IMR-90 (cell line): ENCODE results near the gene TECTB. TPM values are rescaled to one million over a fixed set of nuclear protein-coding genes. Genes with fewer than 3 reads are reported as not detected.

Experiments used
- ATAC-seq: fragments of 200-7000 bp; cut with Tn5 transposase; 2 replicates; pipeline ENCODE4 v1.9.1; 2020; ENCODE audit warnings: low read depth, mild to moderate bottlenecking, moderate library complexity
- BruUV-seq: library from RNA; stranded (reverse); fragments of 400-500 nt; replicated peaks from 2 replicates; lab custom pipeline; 2021; lab: Mats Ljungman, UMichigan
- CTCF ChIA-PET: fragments of 300-600 bp; formaldehyde crosslinking; extraction: SDS; loops from one replicate; lab custom pipeline; 2021; ENCODE audit warnings: antibody characterized with exemption; lab: Yijun Ruan, JAX
- POLR2A ChIA-PET: fragments of 300-600 bp; sonication (Branson Sonifier 250); formaldehyde crosslinking; loops from one replicate; lab custom pipeline; 2022; ENCODE audit warnings: antibody characterized with exemption; ENCODE audit not compliant: unreplicated experiment; lab: Charles Lee
- DNase-seq: peaks from one replicate; pipeline ENCODE4 v3.0.0; 2013
- H2AFZ ChIP-seq: replicated peaks from 2 replicates; pipeline ENCODE3; 2013; ENCODE audit warnings: low read length, mild to moderate bottlenecking; ENCODE audit not compliant: poor library complexity
- H2AK5ac ChIP-seq: 2 replicates; pipeline ENCODE4 v1.6.1; 2013; ENCODE audit warnings: low read depth, low read length, inconsistent platforms
- H2AK9ac ChIP-seq: replicated peaks from 2 replicates; pipeline ENCODE3; 2013; ENCODE audit warnings: mild to moderate bottlenecking, low read depth, low read length, moderate library complexity; ENCODE audit not compliant: poor library complexity
- H2BK120ac ChIP-seq: 2 replicates; pipeline ENCODE4 v1.6.1; 2013; ENCODE audit warnings: low read depth, low read length, inconsistent platforms
- H2BK15ac ChIP-seq: 3 replicates; pipeline ENCODE4 v1.6.1; 2013; ENCODE audit warnings: low read depth, low read length, inconsistent platforms
- H2BK20ac ChIP-seq: 2 replicates; pipeline ENCODE4 v1.6.1; 2013; ENCODE audit warnings: low read depth, mild to moderate bottlenecking, inconsistent platforms, low read length, moderate library complexity
- H2BK5ac ChIP-seq: 2 replicates; pipeline ENCODE4 v1.6.1; 2013; ENCODE audit warnings: mild to moderate bottlenecking, low read depth, low read length, inconsistent platforms; ENCODE audit not compliant: poor library complexity, severe bottlenecking
- H3K14ac ChIP-seq: replicated peaks from 2 replicates; pipeline ENCODE4 v1.6.1; 2013; ENCODE audit warnings: low read depth, low read length, inconsistent platforms
- H3K18ac ChIP-seq: 2 replicates; pipeline ENCODE4 v1.6.1; 2013; ENCODE audit warnings: low read depth, low read length, control low read depth
- H3K23ac ChIP-seq: 2 replicates; pipeline ENCODE4 v1.6.1; 2013; ENCODE audit warnings: low read depth, low read length, inconsistent platforms
- H3K27ac ChIP-seq: 2 replicates; pipeline ENCODE4 v1.5.1; 2013; ENCODE audit warnings: mild to moderate bottlenecking, control low read depth, low read length; ENCODE audit not compliant: insufficient read depth
- H3K27me3 ChIP-seq: 2 replicates; pipeline ENCODE4 v1.6.1; 2013; ENCODE audit warnings: low read length; ENCODE audit not compliant: control insufficient read depth, insufficient read depth
- H3K36me3 ChIP-seq: 2 replicates; pipeline ENCODE4 v1.6.1; 2013; ENCODE audit warnings: low read length, mixed read lengths; ENCODE audit not compliant: control insufficient read depth, insufficient read depth
- H3K4ac ChIP-seq: 2 replicates; pipeline ENCODE4 v1.6.1; 2013; ENCODE audit warnings: low read depth, low read length, inconsistent platforms
- H3K4me1 ChIP-seq: 2 replicates; pipeline ENCODE4 v1.6.1; 2013; ENCODE audit warnings: low read length, mixed read lengths; ENCODE audit not compliant: control insufficient read depth, insufficient read depth
- H3K4me2 ChIP-seq: 2 replicates; pipeline ENCODE4 v1.6.1; 2013; ENCODE audit warnings: low read depth, mild to moderate bottlenecking, control low read depth, low read length, moderate library complexity
- H3K4me3 ChIP-seq: 2 replicates; pipeline ENCODE4 v1.5.1; 2013; ENCODE audit warnings: low read depth, mild to moderate bottlenecking, control low read depth, low read length, moderate library complexity; ENCODE audit not compliant: insufficient read depth
- H3K56ac ChIP-seq: 2 replicates; pipeline ENCODE4 v1.6.1; 2013; ENCODE audit warnings: low read length, inconsistent platforms; ENCODE audit not compliant: insufficient read depth; ENCODE audit errors: extremely low read depth
- H3K79me1 ChIP-seq, 2 experiments: 2 replicates each; pipeline ENCODE4 v1.6.1; 2013; ENCODE audit warnings: low read length in 2 of 2, inconsistent platforms in 1 of 2, low read depth in 1 of 2
- H3K9ac ChIP-seq: 2 replicates; pipeline ENCODE4 v1.6.1; 2013; ENCODE audit warnings: low read depth, low read length, control low read depth
- H3K9me1 ChIP-seq: 2 replicates; pipeline ENCODE4 v1.6.1; 2013; ENCODE audit warnings: low read length, inconsistent platforms; ENCODE audit not compliant: insufficient read depth
- H3K9me3 ChIP-seq: 2 replicates; pipeline ENCODE4 v1.6.1; 2013; ENCODE audit warnings: low read length; ENCODE audit not compliant: control insufficient read depth, insufficient read depth
- H4K20me1 ChIP-seq: 2 replicates; pipeline ENCODE4 v1.6.1; 2013; ENCODE audit warnings: low read length, inconsistent platforms; ENCODE audit not compliant: insufficient read depth
- H4K5ac ChIP-seq: 2 replicates; pipeline ENCODE4 v1.6.1; 2013; ENCODE audit warnings: mild to moderate bottlenecking, low read depth, low read length, control low read depth
- H4K8ac ChIP-seq, 2 experiments: 2 replicates each; pipeline ENCODE4 v1.6.1; 2013; ENCODE audit warnings: low read depth in 2 of 2, low read length in 2 of 2, control low read depth in 1 of 2, inconsistent platforms in 1 of 2
- H4K91ac ChIP-seq: 2 replicates; pipeline ENCODE4 v1.6.1; 2013; ENCODE audit warnings: low read depth, low read length, inconsistent platforms; ENCODE audit not compliant: insufficient read depth
- CEBPB ChIP-seq: IDR thresholded peaks from 2 replicates; pipeline ENCODE4 v1.6.1; 2012; ENCODE audit warnings: low read depth, low read length, improper control_type of control experiment
- FOS ChIP-seq: fragments of 150-350 bp; IDR thresholded peaks from 2 replicates; pipeline ENCODE4 v1.6.1; 2016; ENCODE audit warnings: low read depth, low read length
- MAFK ChIP-seq: IDR thresholded peaks from 2 replicates; pipeline ENCODE4 v1.6.1; 2012; ENCODE audit warnings: low read depth, low read length, improper control_type of control experiment
- NFE2L2 ChIP-seq: fragments of 150-350 bp; IDR thresholded peaks from 2 replicates; pipeline ENCODE4 v1.6.1; 2016; ENCODE audit warnings: low read depth, mild to moderate bottlenecking, low read length
- POLR2A ChIP-seq: IDR thresholded peaks from 2 replicates; pipeline ENCODE4 v1.6.1; 2012; ENCODE audit warnings: mild to moderate bottlenecking, low read depth, low read length
- RAD21 ChIP-seq: IDR thresholded peaks from 2 replicates; pipeline ENCODE4 v1.6.1; 2012; ENCODE audit warnings: low read length, improper control_type of control experiment
- RFX5 ChIP-seq: IDR thresholded peaks from 2 replicates; pipeline ENCODE4 v1.8.0; 2012; ENCODE audit warnings: low read depth, mild to moderate bottlenecking, low read length, moderate library complexity
- WGBS, 2 experiments: methylation state at CpG; one replicate each; pipeline versions ENCODE4 v1.1.5 to v1.1.7; 2013; ENCODE audit warnings: missing lambda C conversion rate in 2 of 2; ENCODE audit not compliant: insufficient read length in 1 of 2; ENCODE audit errors: extremely low coverage in 2 of 2; 5-methylcytosine and 5-hydroxymethylcytosine counted together
- dilution Hi-C: fragments of 300-500 bp; cut with HindIII; formaldehyde crosslinking; loops from one replicate; pipeline ENCODE4 v1.14.3; 2018; ENCODE audit warnings: low sequenced_read_pairs; ENCODE audit not compliant: unreplicated experiment
- in situ Hi-C: fragments of 300-500 bp; cut with MboI; formaldehyde crosslinking; loops from 3 replicates; pipeline ENCODE4 v1.14.3; 2019; ENCODE audit warnings: low sequenced_read_pairs, inconsistent platforms, mixed read lengths
- intact Hi-C: fragments of 100-400 bp; cut with micrococcal nuclease; formaldehyde crosslinking; loops from 2 replicates; pipeline ENCODE4 v1.10.0; 2022
- polyA plus RNA-seq, 3 experiments: library from polyadenylated mRNA; depleted of rRNA; stranded (reverse); fragments of >200 nt; gene quantifications; 2 replicates each; pipeline ENCODE4 v1.2.3, GENCODE V29; 2012; ENCODE audit warnings: low replicate concordance in 1 of 3
- total RNA-seq: library from RNA; depleted of rRNA; stranded (reverse); fragments of >200 nt; gene quantifications from 2 replicates; pipeline ENCODE4 v1.2.3, GENCODE V29; 2012
- TF ChIP-seq, protein P1 (sequence below): fragments of 150-350 bp; IDR thresholded peaks from 2 replicates; pipeline ENCODE4 v1.6.1; 2017; ENCODE audit warnings: mild to moderate bottlenecking, antibody characterized with exemption, low read length, low read depth
- TF ChIP-seq, protein P2 (sequence below): conservative IDR thresholded peaks from 2 replicates; pipeline ENCODE4 v1.5.1; 2012; ENCODE audit warnings: mild to moderate bottlenecking, low read depth, low read length, improper control_type of control experiment

TECTB gene
- total and polyA plus RNA-seq, 2 of the 4 experiments (the other 2 are of a cell fraction): not detected

DNA sequence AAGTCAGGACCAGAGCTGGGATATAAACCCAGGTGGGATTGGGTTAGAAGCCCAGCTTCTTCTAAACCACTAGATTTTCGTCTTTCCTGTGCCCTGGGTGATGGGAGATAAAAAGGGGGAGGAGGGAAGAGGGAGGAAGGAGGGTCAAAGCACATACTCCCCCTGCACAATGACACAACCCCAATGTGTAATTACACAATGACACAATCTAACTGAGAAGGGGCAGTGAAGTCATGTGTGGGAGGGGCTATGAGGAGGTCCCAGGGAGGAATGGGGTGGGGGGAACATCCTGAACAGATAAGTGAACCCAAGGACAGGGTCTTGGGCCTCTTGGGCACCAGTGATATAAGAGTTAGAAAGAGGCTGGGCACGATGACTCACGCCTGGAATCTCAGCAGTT lies 44.5 kb downstream of the TECTB start:
- no peak overlapping the region for H2AK5ac ChIP-seq
- H3K56ac ChIP-seq: no peak overlapping the region
- H3K23ac ChIP-seq: no peak overlapping the region
- DNase-seq (no peak), ATAC-seq (no peak)
- dilution Hi-C loops (no loop called here), intact Hi-C loops (no loop called here), in situ Hi-C loops (no loop called here)
- H2BK20ac ChIP-seq: no peak overlapping the region
- CTCF ChIA-PET: no interaction called here
- no peak overlapping the region for H3K27ac ChIP-seq
- H3K18ac ChIP-seq: no peak overlapping the region
- peaks cover 2% of the 10 kb centered on the region for H3K27me3 ChIP-seq
- no peaks in the 10 kb centered on the region for H3K79me1 ChIP-seq
- no peak overlapping the region for H3K4me2 ChIP-seq
- no peaks in the 10 kb centered on the region for H3K9me1 ChIP-seq
- TF ChIP-seq POLR2A (no peak), FOS (no peak), MAFK (no peak), CEBPB (no peak), NFE2L2 (no peak), RFX5 (no peak), RAD21 (no peak)
- TF ChIP-seq, protein P1, sequence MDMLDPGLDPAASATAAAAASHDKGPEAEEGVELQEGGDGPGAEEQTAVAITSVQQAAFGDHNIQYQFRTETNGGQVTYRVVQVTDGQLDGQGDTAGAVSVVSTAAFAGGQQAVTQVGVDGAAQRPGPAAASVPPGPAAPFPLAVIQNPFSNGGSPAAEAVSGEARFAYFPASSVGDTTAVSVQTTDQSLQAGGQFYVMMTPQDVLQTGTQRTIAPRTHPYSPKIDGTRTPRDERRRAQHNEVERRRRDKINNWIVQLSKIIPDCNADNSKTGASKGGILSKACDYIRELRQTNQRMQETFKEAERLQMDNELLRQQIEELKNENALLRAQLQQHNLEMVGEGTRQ: no peak
- TF ChIP-seq, protein P2, sequence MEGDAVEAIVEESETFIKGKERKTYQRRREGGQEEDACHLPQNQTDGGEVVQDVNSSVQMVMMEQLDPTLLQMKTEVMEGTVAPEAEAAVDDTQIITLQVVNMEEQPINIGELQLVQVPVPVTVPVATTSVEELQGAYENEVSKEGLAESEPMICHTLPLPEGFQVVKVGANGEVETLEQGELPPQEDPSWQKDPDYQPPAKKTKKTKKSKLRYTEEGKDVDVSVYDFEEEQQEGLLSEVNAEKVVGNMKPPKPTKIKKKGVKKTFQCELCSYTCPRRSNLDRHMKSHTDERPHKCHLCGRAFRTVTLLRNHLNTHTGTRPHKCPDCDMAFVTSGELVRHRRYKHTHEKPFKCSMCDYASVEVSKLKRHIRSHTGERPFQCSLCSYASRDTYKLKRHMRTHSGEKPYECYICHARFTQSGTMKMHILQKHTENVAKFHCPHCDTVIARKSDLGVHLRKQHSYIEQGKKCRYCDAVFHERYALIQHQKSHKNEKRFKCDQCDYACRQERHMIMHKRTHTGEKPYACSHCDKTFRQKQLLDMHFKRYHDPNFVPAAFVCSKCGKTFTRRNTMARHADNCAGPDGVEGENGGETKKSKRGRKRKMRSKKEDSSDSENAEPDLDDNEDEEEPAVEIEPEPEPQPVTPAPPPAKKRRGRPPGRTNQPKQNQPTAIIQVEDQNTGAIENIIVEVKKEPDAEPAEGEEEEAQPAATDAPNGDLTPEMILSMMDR: no peak
- BruUV-seq: no TSS peak
- H2AFZ ChIP-seq: no peak overlapping the region
- no peaks in the 10 kb centered on the region for H4K20me1 ChIP-seq
- no peaks in the 10 kb centered on the region for H3K36me3 ChIP-seq
- no peak overlapping the region for H3K4me3 ChIP-seq
- no peaks in the 10 kb centered on the region for H3K4me1 ChIP-seq
- H2BK5ac ChIP-seq: no peak overlapping the region
- H2AK9ac ChIP-seq: no peak overlapping the region
- no peak overlapping the region for H4K8ac ChIP-seq
- no CpG with 5 or more reads among the region's 3 CpGs for WGBS, 2 experiments
- no peak overlapping the region for H3K4ac ChIP-seq
- H4K91ac ChIP-seq: no peak overlapping the region
- POLR2A ChIA-PET: no interaction called here
- H3K14ac ChIP-seq: no peak overlapping the region
- no peak overlapping the region for H2BK120ac ChIP-seq
- no peak overlapping the region for H3K9ac ChIP-seq
- no peak overlapping the region for H4K5ac ChIP-seq
- H2BK15ac ChIP-seq: no peak overlapping the region
- H3K9me3 ChIP-seq: no peaks in the 10 kb centered on the region
